Measurements from ENCODE around the gene PLAAT4.

PLAAT4 gene, protein sequence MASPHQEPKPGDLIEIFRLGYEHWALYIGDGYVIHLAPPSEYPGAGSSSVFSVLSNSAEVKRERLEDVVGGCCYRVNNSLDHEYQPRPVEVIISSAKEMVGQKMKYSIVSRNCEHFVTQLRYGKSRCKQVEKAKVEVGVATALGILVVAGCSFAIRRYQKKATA

DNA sequence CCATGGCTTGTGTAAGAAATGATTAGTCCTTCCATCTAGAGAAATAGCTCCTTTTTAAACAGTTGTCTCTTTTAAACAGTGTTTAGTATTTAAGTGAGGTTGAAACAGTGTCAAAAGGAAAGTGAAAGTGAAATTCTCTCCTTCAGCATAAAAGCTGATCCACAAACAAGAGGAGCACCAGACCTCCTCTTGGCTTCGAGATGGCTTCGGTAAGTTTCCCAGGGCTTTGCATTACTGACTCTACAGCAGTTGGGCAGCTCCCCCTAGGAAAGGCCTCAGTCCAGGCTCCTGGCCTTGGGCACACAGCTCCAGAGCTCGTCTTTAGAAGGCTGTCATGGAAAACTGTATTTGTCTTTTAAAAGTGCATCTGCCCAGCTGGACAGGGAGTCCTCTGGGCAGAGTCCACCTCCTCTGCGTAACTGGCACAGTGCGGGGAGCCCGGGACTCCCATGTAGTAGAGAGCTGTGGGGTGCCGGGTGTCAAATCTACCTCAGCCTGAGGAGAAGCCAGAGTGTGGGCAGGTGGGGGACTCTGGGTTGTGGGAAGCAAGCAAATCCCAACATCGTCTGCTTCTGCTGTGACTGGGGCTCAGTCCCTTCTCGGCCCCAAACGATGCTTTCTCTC lies at the start of gene PLAAT4:
TSS of gene PLAAT4 (plus strand) at position 140 of the 624 bp plus-strand sequence. CDS start at position 201, 61 bp downstream.
- no peak for DNase-seq

GRCh38 chr11:63488789-63489188 lies 47.8 kb upstream of the PLAAT4 start:
- DNase-seq, result no peak

- no peak for DNase-seq
Observed at GRCh38 chr11:63489879-63490278, 46.7 kb upstream of the PLAAT4 start.

- DNase-seq, result no peak
Observed at GRCh38 chr11:63490551-63491239, 45.9 kb upstream of the PLAAT4 start, which contains the start of gene PLAAT5. TSS of gene PLAAT5 (minus strand) at chr11:63491167. CDS start at chr11:63491034, 133 bp downstream.

DNA sequence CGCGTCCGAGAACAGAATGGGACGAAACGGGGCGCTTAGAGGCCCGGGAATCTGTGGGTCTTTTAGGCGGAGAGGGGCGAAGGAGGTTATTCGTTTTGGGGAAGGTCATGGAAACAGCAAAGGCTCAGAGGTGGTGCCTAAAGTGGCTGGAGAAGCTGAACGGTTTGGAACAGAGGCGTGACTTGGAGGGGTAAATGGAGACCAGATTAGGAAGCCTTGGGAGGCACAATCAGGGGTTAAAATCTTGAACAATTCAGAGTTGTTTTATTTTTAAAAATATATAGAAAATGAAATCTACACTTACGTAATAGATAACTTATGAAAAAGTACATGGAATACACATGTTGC lies 45.4 kb upstream of the PLAAT4 start:
- DNase-seq, result no peak

- DNase-seq, result no peak
Observed at GRCh38 chr11:63491636-63492372, 44.8 kb upstream of the PLAAT4 start.

- no peak for DNase-seq
Observed at GRCh38 chr11:63492441-63492840, 44.2 kb upstream of the PLAAT4 start.

- no peak for DNase-seq
Observed at GRCh38 chr11:63493127-63493526, 43.5 kb upstream of the PLAAT4 start.

DNA sequence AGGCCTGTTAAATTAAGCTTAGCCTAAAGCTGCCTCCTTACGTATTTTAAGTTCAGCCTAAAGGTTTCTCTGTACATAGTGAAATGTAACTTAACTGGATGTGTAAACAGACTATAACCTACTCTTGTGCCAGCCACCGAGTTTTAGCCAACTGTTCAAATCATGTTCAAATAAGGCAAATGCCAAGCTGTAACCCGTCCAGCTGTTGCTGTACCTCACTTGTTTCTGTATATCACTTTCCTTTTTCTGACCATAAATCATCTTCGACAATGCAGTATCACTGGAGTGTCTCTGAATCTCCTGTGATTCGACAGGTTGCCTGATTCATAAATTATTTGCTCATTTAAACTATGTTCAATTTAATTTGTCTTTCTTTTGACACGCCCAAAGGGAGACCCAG lies 41.6 kb upstream of the PLAAT4 start:
- no peak for DNase-seq

DNA sequence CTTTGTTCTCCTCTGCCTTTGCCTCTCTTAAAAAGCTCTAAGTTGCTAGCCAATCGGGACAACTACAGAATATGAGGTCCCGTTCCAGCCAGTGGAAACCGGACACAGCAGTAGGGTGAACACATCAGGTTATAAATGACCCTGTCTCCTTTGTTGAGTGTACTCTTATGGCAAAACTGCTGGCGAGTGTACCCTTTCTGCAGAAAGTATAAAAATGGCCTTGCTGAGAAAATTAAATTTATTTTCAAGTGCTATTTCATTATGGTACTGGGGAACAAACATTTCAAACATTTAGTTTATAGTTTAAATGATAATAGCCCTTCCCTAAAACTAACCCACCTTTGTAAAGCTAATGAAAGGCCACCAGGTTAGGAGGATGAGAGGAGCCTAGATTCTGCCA lies 36.7 kb upstream of the PLAAT4 start:
- DNase-seq, result no peak

DNA sequence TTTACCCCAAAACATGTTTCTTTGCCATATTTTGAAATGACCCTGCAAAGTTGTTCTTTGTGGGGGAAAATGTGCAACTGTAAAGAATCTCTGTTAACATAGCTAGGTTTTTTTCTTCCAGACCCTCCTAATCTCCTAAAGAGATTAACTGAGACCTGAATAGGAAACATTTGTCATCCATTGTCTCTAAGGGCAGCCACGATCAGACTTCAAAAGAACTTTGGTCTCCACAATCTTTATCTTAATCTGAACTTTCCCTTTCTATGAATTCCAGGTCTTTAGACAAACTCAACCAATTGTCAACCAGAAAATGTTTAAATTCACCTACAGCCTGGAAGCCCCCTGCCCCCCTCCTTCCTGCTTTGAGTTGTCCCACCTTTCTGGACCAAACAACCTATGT lies 35.4 kb upstream of the PLAAT4 start:
- DNase-seq, result no peak

DNA sequence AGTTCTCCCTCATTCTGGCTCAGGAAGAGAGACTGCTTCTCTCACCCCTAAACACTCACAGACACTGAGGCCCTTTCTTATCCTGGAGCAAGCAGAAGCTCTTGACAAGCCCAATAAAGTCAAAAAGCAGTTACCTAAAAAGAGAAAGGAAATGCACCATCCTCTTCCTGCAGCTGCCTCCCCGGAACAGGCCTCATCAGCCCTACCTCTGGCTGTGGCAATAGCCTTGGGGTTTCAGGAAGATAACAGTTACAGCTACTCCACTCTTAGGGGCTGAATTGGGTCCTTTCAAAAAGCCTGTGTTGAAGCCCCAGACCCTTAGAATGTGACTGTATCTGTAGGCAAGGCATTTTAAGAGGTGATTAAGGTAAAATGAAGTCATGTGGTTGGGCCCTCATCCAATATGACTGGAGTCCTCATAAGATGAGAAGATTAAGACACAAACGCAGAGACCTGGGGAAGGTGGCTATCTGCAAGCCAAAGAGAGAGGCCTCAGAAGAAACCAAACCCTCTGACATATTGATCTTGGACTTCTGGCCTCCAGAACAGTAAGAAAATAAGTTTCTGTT lies 34.3 kb upstream of the PLAAT4 start:
- DNase-seq, result no peak

- DNase-seq, result no peak
Observed at GRCh38 chr11:63503492-63503891, 33.1 kb upstream of the PLAAT4 start.

DNA sequence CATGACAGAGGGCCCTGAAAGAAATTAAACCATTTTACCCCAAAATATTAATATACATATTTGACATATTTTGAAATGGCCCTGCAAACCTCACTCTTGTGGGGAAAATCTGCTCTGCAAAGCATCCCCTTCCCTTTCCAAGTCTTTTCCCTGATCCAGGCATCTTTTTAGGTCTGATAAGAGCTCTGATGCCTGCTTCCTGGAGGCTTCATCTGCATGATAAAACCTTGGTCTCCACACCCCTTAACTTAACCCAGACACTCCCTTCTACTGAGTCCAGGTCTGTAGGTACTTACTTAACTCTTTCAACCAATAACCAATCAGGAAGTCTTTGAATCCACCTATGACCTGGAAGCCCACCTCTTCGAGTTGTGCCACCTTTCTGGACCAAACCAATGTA lies 32.6 kb upstream of the PLAAT4 start:
- DNase-seq, result no peak

DNA sequence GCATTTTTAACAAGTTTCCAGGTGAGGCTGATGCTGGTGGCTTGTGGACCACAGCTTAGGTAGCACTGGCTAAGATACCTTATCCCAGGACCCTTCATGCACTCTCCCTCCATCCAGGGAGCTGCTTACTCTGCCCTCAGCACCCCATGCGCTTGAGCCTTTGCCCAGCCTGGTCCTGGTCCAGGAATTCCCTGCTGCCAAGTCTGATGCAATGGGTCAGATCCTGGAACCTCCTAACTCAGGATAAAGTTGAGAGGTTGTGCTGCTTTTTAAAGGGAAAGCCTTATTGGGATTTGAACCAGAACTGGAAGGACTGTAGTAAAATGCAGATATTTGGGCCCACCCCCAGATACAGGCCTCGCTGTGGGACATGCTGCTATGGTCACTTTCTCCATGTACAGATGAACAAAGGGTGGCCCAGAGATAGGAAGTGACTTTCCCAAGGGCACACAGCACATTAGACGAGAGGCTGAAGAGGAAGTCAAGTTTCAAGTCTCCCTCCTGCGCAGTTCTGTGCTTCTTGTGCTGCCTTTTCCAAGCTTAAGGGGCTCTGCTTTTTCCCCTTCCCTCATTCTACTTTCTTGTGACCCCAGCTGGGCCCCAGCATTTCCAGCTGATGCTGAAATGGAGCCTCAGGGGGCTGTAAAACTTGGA lies 31.5 kb upstream of the PLAAT4 start:
- no peak for DNase-seq

DNA sequence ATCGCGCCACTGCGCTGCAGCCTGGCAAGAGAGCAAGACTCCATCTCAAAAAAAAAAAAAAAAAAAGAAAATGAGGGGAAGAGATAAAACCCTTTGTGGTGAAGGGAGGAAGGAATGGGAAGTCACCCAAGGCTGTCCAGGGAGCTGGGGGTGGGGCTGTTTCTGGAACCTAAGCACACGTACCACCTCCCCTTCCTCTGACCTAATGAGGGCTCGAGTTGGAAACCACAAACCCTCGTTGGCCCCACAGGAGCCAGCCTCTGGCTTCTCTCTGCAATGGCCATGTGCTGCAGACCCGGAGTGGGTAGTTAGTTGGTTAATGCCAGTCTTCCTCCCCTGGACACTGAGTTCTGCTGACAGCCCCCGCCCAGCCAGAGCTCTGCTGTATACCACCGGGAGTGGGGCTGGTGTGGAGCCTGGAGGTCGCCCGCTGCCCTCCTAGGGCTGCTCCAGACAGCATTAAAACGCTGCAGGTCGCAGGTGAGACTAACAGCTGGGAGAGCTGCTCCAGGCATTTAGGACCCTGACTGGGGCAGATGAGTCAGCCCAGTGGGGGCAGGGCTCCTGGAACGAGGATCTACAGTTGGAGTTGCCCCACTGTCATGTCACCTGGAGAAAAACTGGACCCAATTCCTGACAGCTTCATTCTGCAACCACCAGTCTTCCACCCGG lies 30.6 kb upstream of the PLAAT4 start, which contains the start of gene LGALS12:
TSS of gene LGALS12 (plus strand) at position 228 of the 672 bp plus-strand sequence. CDS start at position 603, 375 bp downstream.
- no peak for DNase-seq

DNA sequence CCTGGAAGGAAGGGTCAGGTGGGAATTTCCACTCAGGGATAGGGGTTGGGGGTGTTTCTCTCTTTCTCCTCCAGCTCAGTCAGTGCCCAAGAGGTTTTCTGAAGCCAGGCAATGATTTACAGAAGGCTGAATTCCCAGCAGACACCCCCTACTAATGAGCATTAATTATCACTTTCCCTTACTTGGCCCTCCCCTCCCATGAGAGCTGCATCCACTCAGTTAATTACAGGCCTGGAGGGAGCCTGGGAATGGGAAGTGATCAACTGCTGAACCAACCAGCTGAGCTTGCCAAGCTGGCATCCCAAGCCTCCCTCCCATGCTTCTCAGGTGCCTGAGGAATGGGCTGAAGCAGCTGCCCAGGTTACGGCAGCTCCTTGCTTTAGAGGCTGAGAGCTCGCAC lies 29.7 kb upstream of the PLAAT4 start:
- DNase-seq, result no peak

- DNase-seq, result no peak
Observed at GRCh38 chr11:63507511-63507910, 29.1 kb upstream of the PLAAT4 start.

- DNase-seq, result no peak
Observed at GRCh38 chr11:63508009-63508408, 28.6 kb upstream of the PLAAT4 start.

GRCh38 chr11:63508745-63509144 lies 27.9 kb upstream of the PLAAT4 start:
- DNase-seq, result no peak

GRCh38 chr11:63510360-63511047 lies 26.1 kb upstream of the PLAAT4 start:
- DNase-seq, result no peak
